Stimulated activated CD4-positive, alpha-beta T cell treated with anti-CD3 and anti-CD28 coated beads, Interleukin-2, amount 100 ng/mL, for 24 hours (primary cell): ENCODE data around the gene PRR19.
A peak's percentile ranks its signal among the peaks of the same experiment; 100 is the strongest.
"Not testable (repeated sequence)": the region's sequence is repeated elsewhere in the genome, so short reads cannot be mapped to it uniquely, and the experiment has no call there.

Source experiments
- DNase-seq, 2 donors: peaks; one replicate each; pipeline ENCODE4 v3.0.0-alpha.2; 2020

The PRR19 gene, protein sequence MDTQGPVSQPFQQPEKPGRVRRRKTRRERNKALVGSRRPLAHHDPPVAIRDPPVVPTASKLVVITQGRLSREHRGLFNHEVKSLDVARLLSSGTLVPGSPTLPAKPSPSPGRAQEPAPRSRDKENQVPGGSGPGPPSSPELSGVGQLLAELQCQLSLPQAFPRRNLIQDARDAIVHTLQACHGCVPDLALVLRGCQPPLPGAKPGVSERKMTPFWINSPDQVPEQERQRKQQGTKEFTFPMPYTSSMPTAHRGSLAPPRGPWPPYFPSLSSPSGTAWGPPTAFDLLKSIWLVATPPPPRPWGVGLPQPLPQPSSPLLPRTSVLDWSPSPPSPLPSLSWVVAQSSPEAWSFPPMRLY

DNA sequence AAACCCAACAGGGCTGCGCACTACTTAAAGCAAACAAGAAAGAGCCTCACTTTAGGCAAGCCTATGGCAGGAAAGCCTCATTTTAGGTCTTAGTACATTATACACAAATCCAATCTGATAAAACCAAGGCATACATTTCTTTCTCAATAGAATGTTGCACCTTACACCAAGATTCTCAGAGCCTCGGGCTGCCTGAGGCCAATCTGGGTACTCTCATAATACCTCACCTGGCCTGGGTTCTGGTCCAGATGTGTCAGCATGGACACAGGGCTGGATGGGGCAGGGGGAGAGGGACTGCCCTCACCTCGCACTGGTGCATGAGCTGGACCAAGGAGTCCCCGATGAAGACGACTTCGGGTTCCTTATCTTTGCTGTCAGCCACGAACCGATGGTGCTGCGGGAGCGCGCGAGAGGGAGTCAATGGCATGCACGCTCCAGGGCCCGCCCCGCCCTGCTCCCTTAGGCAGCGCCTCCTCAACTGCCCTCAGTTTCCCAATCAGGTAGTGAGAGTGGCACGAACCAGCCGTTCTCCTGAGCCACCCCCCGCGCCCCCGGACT is at the start of gene PRR19:
Gene PRR19, plus strand, starts transcription at position 487 of the 558 bp plus-strand sequence. CDS start 7,453 bp downstream, outside the sequence.
- DNase-seq, result peak; percentile 41 to 48

DNA sequence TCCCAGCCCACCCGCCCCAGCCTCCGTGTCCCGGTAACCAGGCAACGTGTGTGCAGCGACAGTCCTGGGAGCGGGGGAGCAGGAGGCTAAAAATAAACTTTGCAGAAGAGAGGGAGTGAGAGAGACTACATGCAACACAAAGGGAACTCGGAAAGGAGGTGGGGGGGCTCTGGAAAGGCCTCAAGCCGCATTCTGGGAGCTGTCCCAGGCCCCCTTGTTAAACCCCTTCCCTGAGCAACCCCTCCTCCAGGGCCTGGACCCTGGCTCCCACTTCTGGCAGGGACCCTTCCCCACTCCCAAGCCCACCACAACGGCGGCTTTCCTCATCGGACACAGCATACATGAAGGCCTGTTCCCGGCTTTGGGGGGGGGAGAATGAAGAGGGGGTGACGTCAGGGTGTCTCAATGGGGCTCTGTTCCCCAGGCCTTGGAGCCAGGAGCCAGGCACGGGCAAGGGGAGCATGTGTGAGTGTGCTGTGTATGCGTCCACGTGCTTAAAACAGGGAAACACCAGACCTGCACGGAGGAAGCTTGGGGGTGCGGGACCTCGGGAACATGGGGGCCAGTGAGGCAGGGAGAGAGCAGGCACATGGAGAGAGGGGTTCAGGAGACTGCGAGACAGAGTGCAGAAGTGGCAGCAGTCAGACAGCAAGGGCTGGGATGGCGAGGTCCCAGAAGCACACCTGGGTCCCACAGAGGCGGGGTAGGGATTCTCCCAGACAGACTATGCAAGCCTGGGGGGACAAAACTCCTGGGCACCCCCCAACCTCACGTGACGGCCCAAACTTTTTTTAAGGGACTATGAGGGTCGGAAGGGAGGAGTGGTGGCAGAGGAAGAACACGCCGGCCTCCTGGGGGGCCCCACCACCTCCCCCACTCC is 49.3 kb upstream of the PRR19 start:
- DNase-seq, result no peak

DNA sequence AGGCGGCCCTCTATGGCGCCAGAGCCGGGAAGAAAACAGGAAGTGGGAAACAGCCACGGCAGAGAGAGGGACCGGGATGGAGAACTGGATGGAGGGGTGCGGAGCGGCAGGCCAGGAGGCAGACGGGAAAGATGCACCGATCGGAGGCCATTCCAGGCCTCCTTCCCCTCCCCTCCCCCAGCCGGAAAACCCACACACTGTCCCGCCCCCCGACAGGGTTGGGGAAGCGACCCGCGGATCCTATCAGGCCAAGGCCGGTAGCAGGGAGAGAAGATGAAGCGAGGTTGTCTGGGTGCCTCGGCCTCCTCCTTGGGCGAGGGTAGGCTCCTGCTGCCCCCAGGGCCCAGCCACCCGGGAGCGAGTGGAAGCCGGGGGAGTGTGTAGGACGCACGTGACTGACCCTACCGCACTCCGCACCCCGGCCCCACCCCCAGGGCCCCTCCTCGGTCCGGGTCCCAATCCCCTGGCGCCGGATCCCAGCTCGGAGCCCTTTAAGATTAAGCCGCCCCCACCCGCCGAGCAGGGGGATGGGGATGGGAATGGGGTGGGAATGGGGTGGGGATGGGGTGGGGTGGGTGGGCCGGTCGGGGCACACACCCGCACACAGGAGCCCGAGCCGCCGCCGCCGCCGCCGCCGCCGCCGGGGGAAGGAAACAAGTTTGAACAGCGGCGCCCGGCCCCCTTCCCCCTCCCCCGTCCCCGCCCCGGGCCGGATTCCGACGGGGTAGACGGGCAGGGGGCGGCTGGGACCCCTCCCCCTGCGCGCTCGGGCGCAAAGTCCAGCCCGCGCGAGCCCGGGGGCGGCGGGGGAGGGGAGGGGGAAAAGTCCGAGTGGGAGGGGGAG is 48.5 kb upstream of the PRR19 start:
- peak; percentile 63 to 78 for DNase-seq

DNA sequence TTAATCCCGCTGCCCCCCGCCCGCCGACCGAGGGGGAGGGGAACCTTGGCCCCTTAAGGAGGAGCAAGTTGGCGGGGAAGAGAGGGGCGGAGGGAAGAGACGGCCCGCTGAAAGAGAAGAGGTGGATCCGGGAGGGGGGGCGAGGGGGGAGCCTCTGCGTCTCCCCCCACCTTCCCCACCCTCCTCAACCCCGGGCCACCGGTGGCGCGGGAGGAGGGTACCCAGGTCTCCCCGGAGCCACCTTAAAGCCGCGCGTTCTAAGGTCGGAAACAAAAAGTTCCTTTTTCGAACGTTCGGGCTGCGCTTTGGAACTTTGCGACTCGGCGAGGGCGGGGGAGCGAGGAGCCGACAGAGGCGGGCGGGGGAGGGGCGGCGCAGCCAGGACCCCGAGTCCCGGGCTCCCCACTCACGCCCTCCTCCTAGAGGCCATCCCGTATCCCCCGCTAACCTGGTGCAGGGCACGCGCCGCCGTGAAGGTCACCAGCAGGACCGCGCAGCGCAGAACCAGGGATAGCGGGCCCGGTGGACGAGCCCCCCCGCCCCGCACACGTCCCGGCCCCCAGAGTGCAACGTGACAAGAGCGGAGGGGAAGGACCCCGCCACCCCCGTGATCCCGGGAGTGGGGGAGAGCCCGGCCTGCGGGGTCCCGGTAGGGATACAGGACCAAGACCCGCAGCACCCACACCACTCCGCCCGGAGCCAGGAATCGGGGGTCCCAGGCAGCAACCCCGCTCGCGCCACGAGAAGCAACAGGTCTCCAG is 47.7 kb upstream of the PRR19 start:
- peak; percentile 80 to 82 for DNase-seq

DNA sequence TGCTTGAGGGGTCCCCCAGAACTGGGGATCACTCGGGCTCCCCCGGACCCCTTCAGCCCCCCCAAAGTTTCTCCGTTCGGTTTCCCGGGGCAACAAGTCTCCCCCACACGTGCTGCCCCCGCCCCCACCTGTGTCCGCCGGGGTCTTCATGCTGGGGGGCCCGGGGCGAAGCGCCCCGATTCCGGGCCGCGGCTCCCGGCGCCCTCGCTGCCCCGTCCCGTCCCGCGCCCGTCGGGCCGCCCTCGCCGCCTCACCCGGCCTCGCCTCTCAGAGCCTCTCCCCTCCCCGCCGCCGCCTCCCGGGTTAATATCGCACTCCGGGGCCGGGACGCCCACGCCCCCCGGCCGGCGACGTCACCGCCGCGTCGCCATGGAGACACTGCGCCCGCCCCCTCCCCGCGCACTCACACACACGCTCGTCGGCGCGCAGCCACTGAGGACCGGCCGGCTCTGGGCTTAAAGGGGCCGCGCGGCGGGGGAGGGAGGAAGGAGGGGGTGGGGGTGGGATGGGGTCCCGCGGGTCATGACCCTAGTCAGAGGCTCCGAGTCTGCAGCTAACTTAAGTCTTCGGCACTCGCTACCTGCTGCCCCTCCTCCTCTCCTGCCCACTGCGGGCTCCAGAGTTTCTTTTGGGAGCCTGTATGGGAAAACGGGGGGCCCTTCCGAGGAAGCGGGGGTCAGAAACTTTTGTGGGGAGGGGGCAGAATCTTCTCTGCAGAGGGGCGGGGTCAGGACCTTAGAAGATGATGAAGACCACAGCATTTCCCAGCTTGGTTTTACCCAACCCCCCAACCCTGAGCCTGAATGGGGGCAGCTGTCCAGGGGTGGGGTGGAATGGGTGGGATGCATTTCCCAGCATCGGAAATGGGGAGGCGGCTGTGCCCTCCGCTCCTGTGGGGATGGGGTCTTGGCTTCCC is 46.8 kb upstream of the PRR19 start, which contains the start of gene ERF:
Gene ERF, minus strand, starts transcription at position 279 of the 916 bp plus-strand sequence. Its CDS starts 129 bp downstream, at position 150.
- DNase-seq, result peak; percentile 93 to 94

DNA sequence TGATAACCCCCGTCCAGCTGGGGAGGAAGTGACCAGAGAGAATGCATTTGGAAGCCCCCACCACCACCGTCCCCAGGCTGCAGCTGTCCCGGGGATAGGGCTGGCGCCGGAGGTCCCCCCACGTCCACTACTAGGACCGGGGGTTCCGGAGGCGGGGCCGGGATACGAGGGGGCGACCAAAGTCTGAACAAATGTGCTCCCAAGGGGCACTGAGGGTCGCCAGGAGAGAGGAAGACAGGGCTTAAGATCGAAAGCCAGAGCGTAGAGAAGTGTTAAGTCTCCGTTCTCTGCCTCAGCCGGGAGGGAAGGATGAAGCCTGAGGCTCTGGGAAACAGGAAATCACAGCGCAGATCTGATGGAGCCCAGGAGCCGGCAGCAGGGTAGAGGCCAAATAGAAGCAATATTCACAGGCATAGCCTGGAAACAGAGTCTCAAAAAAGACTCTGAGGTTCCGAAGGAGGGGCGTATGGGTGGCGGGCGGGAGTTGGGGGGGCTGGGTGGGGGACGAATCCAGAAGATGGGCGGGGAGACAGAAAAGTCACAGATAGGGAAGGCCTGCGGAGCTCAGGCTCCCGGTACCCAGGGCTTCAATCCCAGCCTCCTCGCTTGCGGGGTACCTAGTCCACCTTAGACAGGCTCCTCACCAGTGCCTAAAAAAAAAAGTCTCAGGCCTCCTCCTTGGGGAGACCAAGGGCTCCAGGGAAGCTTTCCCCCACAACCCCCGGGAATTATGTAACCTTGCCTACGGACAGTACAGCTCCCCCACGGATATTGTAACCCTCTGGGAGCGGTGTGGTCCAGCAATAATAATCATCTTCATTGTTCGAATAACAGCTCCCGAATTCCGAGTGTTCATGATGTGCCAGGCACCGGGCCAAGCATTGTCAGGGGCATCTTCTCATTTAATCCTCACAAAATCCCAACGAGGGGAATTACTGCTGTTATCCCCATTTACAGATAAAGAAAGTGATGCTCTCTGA is 45.9 kb upstream of the PRR19 start:
- no peak for DNase-seq

DNA sequence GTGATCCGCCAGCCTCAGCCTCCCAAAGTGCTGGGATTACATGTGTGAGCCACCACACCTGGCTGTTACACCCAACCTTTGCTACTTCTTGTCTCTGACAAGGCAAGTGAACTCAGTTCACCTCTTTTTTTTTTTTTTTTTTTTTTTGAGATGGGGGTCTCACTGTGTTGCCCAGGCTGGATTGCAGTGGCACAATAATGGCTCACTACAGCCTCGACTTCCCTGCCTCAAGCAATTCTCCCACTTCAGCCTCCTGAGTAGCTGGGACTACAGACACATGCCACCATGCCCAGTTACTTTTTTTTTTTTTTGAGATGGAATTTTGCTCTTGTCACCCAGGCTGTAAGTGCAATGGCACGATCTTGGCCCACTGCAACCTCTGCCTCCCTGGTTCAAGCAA is 44.1 kb upstream of the PRR19 start:
- DNase-seq, result not testable (repeated sequence)

DNA sequence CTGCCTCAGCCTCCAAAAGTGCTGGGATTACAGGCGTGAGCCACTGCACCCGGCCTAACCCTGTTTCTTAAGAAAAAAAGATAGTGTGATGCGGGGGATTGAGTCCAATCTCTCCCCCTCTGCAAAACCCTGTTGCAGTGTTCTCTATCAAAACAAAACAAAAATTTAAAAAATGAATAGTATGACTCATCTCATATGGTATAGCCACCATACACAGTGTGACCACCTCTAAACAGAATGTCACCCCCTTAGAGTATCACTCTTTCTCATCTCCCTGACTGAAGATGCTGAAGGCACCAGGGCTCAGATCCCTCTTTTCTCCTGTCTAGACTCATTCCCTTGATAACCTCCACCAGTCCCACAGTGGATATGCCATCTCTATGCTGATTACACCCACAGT is 40.2 kb upstream of the PRR19 start:
- DNase-seq, result no peak

DNA sequence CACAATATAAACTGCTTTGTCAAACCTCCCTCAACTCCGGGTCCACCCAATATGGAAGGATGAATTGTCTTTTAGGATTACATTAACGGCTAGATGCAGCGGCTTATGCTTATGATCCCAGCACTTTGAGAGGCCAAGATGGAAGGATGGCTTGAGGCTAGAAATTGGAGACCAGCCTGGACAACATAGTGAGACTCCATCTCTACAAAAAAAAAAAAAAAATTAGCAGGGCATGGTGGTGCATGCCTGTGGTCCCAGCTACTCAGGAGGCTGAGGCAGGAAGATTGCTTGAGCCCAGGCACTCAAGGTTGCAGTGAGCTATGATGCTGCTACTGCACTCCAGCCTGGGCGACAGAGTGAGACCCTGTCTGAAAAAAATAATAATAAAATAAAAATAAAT is 35.8 kb upstream of the PRR19 start:
- not testable (repeated sequence) for DNase-seq

DNA sequence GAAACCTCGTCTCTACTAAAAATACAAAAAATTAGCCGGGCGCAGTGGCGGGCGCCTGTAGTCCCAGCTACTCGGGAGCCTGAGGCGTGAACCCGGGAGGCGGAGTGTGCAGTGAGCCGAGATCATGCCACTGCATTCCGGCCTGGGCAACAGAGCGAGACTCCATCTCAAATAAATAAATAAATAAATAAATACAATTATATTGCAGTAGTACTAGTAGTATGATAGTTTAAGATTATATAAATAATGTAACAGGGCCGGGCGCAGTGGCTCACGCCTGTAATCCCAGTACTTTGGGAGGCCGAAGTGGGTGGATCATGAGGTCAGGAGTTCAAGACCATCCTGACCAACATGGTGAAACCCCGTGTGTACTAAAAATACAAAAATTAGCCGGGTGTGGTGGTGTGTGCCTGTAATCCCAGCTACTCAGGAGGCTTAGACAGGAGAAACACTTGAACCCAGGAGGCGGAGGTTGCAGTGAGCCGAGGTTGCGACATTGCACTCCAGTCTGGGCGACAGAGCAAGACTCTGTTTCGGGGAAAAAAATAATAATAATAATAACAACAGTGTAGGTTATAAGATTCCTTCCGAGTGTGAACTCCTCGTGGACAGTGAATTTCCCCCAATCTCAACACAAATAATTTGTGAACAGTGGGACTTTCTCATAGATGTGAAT is 34.9 kb upstream of the PRR19 start:
- DNase-seq, result not testable (repeated sequence)

DNA sequence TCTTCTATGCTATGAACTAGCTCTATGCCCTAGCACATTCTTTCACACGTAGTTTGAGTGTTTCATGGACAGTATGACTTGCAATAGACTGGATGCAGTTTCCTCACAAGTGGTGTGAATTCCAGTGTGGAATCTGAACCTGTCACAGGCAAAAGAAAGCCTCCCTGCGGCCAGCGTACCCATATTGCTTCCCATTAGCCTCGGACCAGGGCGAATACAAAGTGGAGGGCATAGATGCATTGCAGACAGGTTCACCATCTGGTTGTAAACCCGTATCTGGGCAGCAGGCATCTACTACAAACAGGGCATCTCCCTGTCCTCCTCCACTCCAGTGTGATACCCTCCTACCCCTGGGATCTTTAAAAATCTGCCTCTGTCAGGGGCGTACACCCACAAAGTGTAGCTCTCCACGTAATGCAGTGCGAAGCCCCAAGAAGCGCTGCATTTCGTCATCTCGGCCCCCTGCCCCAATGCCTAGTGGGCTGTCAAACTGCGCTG is 34.2 kb upstream of the PRR19 start:
- DNase-seq, result no peak

DNA sequence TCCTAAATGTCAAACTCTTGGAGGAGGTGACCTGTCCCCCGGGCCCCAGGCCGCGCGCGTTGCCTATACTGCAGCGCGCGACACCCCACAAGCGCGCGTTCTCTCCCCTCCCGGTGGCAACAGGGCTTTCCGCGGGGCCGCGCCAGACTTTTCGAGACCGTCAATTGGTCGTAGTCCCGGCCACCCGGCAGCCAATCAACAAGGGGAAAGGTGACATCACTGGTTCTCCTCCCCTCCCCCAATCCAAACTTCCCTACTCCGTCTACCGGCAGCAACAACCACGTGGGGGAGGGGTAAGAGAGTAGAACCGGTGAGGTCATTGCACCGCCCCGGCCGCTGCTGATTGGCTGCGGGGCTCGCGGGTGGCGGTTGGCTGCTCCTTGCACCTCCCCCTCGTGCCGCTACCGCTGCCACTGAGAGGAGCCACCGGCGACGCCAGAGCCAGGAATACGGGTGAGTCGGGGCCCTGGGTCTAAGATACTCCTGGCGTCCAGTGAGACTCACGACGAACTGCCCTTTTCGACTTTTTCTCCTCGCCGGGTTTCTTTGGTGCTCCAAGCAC is 33.7 kb upstream of the PRR19 start:
- DNase-seq, result peak; percentile 95 to 98

DNA sequence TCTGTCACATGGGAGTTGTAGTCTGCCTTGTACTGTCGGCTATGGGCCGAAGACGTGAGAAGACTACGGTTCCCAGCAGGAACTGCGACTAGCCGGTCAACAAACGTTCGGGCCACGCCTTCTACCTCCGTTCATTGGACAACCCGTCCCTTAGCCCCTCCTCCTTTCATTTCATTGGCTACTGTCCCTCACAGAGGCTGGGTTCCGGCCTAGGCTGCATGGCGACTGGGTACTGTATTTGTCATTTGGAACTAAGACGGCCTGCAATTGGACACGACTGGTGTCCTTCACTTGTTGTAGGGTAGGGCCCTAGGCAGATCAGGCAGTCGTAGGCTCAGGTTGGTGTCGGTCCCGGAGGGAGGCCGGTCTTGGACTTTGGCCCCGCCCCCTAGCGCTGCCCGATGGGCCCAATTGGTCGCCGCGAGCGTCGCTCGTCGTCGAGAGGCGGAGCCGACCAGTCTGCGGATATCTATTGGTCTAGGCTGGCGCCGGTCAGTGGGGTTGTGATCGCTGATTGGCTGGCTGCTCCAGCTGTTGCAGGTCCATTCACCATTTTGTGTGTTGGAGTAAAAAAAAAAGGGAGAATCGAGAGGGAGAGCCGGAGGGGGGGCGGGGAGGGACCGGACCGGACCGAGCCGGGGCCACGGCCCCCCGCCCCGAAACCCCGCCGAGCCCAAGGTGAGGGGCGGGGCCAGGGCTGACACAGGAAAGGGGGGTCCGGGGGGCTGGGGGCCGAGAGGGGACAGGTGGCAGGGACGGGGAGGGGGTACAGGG is 33.0 kb upstream of the PRR19 start, which contains the start of gene CIC:
Gene CIC, plus strand, starts transcription at position 549 of the 774 bp plus-strand sequence. CDS start 2,532 bp downstream, outside the sequence.
- peak; percentile 99 for DNase-seq

DNA sequence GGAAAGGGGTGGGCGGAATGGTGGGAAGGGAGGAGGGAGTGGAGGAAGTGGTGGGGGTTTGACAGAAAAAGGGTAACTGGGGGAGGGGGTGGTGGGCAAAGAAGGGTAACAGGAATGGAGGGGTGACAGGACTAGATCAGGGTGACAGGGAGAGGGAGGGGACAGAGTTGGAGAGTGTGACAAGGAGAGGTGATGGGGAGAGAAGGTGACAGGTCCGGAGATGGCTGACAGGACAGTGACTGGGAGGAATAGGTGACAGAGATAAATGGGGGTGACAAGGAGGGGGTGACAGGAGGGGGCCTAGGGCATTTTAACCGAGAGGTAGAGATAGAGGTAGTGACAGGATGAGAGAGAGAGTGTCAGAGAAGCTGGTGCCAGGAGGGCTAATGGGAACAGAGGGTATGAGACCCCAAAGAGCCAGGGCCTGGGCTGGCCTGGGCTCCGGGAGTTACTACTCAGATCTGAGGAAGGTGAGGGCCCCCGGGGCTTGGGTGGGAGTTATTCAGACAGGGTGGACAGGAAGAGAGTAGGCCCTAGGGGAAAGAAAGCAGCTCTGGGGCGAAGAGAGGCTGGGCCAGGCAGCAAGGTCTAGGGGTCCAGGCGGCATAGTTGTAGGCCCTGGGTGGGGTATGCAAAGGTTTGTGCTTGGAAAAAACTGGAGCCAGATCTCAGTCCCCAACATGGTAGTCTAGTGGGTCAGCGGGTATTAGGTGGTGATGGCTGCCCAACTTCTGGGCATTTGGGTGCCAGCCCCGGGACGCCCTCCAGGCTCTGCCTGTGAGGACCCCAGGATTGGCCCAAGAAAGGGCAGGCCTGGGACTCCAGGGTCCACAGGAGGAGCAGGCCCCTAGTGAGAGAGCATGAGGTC is 32.2 kb upstream of the PRR19 start:
- no peak for DNase-seq

DNA sequence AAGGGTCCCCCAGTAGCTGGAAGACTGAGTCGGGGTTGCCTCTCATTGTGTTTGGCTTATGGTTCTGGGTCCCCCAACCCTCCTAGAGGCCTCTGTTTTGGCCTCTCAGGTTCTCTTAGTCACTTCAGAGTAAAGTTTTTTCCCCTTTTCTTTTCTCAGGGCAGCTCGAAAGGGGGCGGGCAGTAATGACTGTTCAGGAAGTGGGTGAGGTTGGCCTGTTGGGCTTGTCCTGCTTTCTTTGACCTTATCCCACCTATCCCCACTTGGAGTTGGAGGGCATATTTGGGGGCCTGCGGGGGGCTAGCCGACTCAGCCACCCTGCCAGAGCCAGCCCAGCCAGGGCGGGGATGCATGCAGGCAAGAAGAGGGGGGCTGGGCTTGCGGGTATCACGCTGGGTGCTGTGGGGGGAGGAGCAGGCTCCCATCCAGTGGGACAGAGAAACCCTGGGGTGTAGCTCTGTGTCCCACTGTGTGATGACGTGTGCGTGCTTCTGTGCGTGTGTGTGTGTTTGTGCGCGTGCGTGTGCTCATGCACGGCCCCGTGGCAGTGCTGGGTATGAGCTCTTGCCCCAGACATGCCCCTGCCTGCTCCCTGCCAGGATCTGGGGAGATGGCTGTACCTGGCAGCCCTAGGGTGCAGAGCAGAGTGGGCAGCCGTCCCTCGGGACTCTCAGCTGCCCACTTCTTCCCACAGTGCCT is 31.4 kb upstream of the PRR19 start:
- DNase-seq, result peak; percentile 72 to 73

DNA sequence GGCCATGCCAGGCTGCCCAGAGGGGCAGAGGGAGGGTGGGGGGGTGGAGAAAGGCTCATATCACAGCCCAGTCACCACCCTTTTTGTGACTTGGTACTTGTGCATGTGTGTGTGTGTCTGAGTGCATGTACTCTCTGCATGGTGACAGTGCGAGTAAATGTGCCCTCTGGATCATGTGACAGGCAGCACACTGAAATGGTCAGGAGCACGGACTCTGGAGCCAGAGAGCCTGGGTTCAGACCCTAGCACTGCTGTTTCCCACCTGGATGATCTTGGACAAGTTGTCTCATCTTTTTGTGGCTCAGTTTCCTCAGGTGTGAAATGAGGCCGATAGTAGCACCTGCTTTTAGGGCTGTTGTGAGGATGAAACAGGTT is 30.9 kb upstream of the PRR19 start:
- no peak for DNase-seq
